DND-41 (cell line): ENCODE measurements around the gene PLEKHJ1.

ENCODE experiments used
- ATAC-seq: fragments of 200-7000 bp; cut with Tn5 transposase; 3 replicates; pipeline ENCODE4 v1.9.1; 2021; ENCODE audit warnings: low read depth; ENCODE audit not compliant: insufficient read depth
- DNase-seq: peaks from one replicate; pipeline ENCODE4 v3.0.0-alpha.2; 2020
- H2AFZ ChIP-seq: 2 replicates; pipeline ENCODE4 v1.6.0; 2012; ENCODE audit warnings: low read depth, low read length
- H3K27ac ChIP-seq: 2 replicates; pipeline ENCODE4 v1.5.1; 2012; ENCODE audit warnings: low read length, inconsistent platforms
- H3K27me3 ChIP-seq: fragments of 200-600 bp; sonication (generic); 2 replicates; pipeline ENCODE4 v1.6.0; 2012; ENCODE audit warnings: low read length, mild to moderate bottlenecking, inconsistent platforms; ENCODE audit not compliant: insufficient read depth, poor library complexity
- H3K36me3 ChIP-seq: 2 replicates; pipeline ENCODE4 v1.5.1; 2012; ENCODE audit warnings: low read length, inconsistent platforms; ENCODE audit not compliant: insufficient read depth
- H3K4me1 ChIP-seq: 2 replicates; pipeline ENCODE4 v1.5.1; 2012; ENCODE audit warnings: mild to moderate bottlenecking, low read length; ENCODE audit not compliant: insufficient read depth
- H3K4me2 ChIP-seq: 2 replicates; pipeline ENCODE4 v1.6.0; 2012; ENCODE audit warnings: mild to moderate bottlenecking, moderate library complexity, low read length, inconsistent platforms; ENCODE audit not compliant: insufficient read depth
- H3K4me3 ChIP-seq, 2 experiments: fragments of 200-600 bp in 1 of 2; shearing (Covaris generic) in 1 of 2; 2 replicates each; pipeline ENCODE4 v1.5.1; 2012 to 2016; ENCODE audit warnings: inconsistent platforms in 2 of 2, low read length in 2 of 2, mild to moderate bottlenecking in 2 of 2, low read depth in 1 of 2, moderate library complexity in 1 of 2
- H3K79me2 ChIP-seq: 2 replicates; pipeline ENCODE4 v1.6.0; 2012; ENCODE audit warnings: low read length, inconsistent platforms; ENCODE audit not compliant: insufficient read depth
- H3K9ac ChIP-seq: 2 replicates; pipeline ENCODE4 v1.6.0; 2012; ENCODE audit warnings: low read depth, mild to moderate bottlenecking, inconsistent platforms, low read length, moderate library complexity
- H3K9me3 ChIP-seq: 2 replicates; pipeline ENCODE4 v1.5.1; 2012; ENCODE audit warnings: low read length, moderate library complexity, mild to moderate bottlenecking, inconsistent platforms; ENCODE audit not compliant: insufficient read depth, severe bottlenecking
- H4K20me1 ChIP-seq: 2 replicates; pipeline ENCODE4 v1.6.0; 2012; ENCODE audit warnings: low read length; ENCODE audit not compliant: insufficient read depth
- EZH2 ChIP-seq: IDR thresholded peaks from 3 replicates; pipeline ENCODE4 v1.6.1; 2012; ENCODE audit warnings: borderline replicate concordance, low read depth, mild to moderate bottlenecking, moderate library complexity, low read length, inconsistent platforms; ENCODE audit not compliant: severe bottlenecking
- TF ChIP-seq, protein P1 (sequence below): IDR thresholded peaks from 2 replicates; pipeline ENCODE4 v1.5.1; 2012; ENCODE audit warnings: borderline replicate concordance, low read length, moderate library complexity, mild to moderate bottlenecking; ENCODE audit not compliant: poor library complexity, severe bottlenecking; ENCODE audit errors: extremely low read depth

Gene PLEKHJ1

DNA sequence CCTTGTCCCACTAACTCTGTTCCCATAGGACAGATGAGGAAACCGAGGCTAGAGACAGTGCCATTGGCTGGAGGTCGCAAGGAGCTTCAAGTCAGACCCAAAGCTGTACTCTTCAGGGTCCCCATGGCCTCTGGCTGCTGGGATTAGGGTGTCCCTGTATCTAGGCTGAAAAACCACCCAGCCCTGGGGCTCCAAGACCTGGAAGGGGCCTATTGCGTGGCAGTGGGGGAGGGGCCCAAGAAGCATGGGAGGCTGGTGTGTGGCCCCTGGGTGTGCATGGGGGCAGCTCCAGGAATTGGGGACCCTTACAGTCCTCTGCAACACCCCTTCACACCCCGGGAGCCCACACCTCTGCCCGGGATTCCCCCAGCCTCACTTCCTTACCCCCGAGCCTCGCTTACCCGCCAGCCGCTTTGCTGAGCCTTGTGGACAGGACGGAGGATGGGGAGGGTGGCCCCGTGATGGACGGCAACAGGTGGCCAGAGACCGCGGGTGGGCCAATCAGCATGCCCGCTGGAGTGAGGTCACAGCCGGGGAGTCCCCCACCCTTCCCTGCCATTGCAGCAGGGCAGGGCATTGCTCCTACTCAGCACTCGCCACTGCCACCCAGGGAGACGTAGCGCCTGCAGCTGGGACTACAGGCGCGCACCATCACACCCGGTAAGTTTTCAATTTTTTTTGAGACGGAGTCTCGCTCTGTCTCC is 20.0 kb upstream of the PLEKHJ1 start, which contains the start of gene JSRP1:
Gene JSRP1, minus strand, starts transcription at position 436 of the 704 bp plus-strand sequence. CDS start 1,103 bp downstream, outside the sequence.
- TF ChIP-seq, protein P1, sequence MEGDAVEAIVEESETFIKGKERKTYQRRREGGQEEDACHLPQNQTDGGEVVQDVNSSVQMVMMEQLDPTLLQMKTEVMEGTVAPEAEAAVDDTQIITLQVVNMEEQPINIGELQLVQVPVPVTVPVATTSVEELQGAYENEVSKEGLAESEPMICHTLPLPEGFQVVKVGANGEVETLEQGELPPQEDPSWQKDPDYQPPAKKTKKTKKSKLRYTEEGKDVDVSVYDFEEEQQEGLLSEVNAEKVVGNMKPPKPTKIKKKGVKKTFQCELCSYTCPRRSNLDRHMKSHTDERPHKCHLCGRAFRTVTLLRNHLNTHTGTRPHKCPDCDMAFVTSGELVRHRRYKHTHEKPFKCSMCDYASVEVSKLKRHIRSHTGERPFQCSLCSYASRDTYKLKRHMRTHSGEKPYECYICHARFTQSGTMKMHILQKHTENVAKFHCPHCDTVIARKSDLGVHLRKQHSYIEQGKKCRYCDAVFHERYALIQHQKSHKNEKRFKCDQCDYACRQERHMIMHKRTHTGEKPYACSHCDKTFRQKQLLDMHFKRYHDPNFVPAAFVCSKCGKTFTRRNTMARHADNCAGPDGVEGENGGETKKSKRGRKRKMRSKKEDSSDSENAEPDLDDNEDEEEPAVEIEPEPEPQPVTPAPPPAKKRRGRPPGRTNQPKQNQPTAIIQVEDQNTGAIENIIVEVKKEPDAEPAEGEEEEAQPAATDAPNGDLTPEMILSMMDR: no peak
- TF ChIP-seq EZH2: no peak
- Histone ChIP-seq H2AFZ (no peak within 1 kb of the TSS), H3K9me3 (no peaks in the 10 kb centered on the region), H3K4me1 (peaks cover 22% of the 10 kb centered on the region), H4K20me1 (peaks cover 6% of the 10 kb centered on the region; the same call in 1 of the 2 replicates), H3K27me3 (no peaks in the 10 kb centered on the region), H3K4me3 (no peak within 1 kb of the TSS), H3K4me2 (peak within 1 kb of the TSS; percentile 23; the same call in 1 of the 2 replicates), H3K9ac (peak within 1 kb of the TSS; percentile 48), H3K79me2 (no peaks in the 10 kb centered on the region), H3K27ac (peak within 1 kb of the TSS; percentile 64), H3K36me3 (peaks cover 4% of the 10 kb centered on the region)
- ATAC-seq (no peak), DNase-seq (no peak)

DNA sequence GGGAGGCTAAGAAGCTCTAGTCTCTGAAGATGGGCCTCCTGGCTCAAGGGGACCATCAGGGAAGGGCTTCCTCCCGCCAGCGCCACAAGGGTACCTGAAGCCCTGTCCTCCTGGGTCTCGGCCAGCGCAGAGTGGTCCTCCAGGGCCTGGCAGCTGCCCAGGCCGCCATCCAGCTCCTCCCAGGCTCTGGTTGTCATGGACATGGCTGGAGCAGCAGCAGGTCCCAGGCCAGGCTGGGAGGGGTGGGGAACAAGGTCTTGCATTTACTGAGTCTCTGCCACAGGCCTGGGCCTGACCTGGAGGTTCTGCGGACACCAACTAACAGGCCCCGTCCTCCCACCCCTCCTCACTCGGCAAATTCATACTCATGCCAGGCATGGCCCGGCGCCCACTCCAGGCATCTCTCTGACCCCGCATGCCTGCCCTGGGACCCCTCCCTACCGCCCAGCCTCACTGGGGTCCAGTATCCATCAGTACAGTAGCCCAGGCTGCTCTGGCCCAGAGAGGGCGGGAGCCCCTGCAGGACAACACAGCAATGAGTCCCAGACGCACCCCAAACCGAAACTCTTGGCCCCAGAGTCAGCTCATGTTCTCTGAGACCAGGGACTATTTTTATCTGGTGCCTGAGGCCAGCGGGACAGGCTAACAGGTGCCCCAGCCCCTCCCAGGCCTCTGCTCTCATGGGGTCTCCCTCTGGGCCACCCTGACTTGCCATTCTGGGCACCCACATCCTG is 19.1 kb upstream of the PLEKHJ1 start:
- Histone ChIP-seq H3K79me2 (no peaks in the 10 kb centered on the region), H2AFZ (no peak overlapping the region), H3K36me3 (peaks cover 4% of the 10 kb centered on the region), H3K27ac (no peak overlapping the region), H3K4me1 (peaks cover 22% of the 10 kb centered on the region), H3K4me2 (no peak overlapping the region), H3K9me3 (no peaks in the 10 kb centered on the region), H3K9ac (no peak overlapping the region), H3K4me3 (no peak overlapping the region), H3K27me3 (no peaks in the 10 kb centered on the region), H4K20me1 (peaks cover 9% of the 10 kb centered on the region; the same call in 1 of the 2 replicates)
- ATAC-seq: no peak
- TF ChIP-seq, protein P1: no peak
- no peak for TF ChIP-seq EZH2
- DNase-seq: no peak

DNA sequence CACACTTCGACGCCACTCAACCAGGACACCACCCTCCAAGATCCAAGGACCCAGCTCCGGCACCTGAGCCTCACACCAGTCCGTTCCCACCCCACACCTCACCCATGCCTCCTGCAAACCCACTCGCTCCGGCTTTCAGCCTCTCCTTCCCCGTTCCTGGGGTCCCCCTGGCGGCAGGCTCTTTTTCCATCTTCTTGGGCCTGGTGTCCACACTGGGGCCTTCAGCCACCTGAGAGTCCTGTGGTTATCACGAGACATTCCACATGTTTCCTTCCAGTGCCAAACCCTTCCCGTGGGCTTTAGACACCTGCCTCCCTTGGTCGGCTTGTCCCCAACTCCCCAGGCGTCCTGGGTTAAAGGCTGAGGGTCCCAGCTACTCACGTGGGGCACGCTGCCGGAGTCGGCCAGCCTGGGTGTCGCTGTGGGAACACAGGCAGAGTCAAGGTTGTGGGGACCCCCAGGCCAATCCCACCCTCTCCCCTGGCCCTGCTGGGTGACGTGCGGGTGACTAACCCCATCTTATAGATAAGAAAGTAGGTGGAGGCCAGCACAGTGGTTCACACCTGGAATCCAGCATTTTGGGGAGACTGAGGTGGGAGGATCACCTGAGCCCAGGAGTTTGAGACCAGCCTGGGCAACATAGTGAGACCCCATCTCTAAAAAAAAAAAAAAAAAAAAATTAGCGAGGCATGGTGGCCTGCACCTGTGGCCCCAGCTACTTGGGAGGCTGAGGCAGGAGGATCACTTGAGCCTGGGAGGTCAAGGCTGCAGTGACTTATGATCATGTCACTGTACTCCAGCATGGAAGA is 18.1 kb upstream of the PLEKHJ1 start:
- H3K4me1 ChIP-seq: peaks cover 22% of the 10 kb centered on the region
- no peaks in the 10 kb centered on the region for H3K9me3 ChIP-seq
- ATAC-seq (no peak), DNase-seq (no peak)
- H3K36me3 ChIP-seq: peaks cover 13% of the 10 kb centered on the region
- H3K27ac ChIP-seq: no peak overlapping the region
- H2AFZ ChIP-seq: no peak overlapping the region
- TF ChIP-seq, protein P1: no peak
- no peak for TF ChIP-seq EZH2
- H4K20me1 ChIP-seq: peaks cover 19% of the 10 kb centered on the region; the same call in 1 of the 2 replicates
- no peaks in the 10 kb centered on the region for H3K79me2 ChIP-seq
- H3K9ac ChIP-seq: no peak overlapping the region
- no peaks in the 10 kb centered on the region for H3K27me3 ChIP-seq
- H3K4me2 ChIP-seq: no peak overlapping the region
- no peak overlapping the region for H3K4me3 ChIP-seq
